Measurements from ENCODE around the gene ENAH.

GRCh38 chr1:225667362-225667761, 14.4 kb upstream of the ENAH start:
- TF ChIP-seq CTCF (IDR thresholded peaks at IDR 0.05), result no peak
- no peak for TF ChIP-seq POLR2A (IDR thresholded peaks at IDR 0.05)

All from esophagus squamous epithelium (tissue), 4 donors.